CMK (cell line): ENCODE measurements around the gene NEURL1B.
A peak's percentile ranks its signal among the peaks of the same experiment; 100 is the strongest.

Experiments used
- DNase-seq: peaks from one replicate; pipeline ENCODE4 v3.0.0-alpha.2; 2010; ENCODE audit warnings: low read depth

Gene NEURL1B

GRCh38 chr5:172715931-172716682 is 75.0 kb downstream of the NEURL1B start:
- no peak for DNase-seq

- peak; percentile 45 for DNase-seq
Observed at GRCh38 chr5:172716796-172717313, 75.8 kb downstream of the NEURL1B start.

DNA sequence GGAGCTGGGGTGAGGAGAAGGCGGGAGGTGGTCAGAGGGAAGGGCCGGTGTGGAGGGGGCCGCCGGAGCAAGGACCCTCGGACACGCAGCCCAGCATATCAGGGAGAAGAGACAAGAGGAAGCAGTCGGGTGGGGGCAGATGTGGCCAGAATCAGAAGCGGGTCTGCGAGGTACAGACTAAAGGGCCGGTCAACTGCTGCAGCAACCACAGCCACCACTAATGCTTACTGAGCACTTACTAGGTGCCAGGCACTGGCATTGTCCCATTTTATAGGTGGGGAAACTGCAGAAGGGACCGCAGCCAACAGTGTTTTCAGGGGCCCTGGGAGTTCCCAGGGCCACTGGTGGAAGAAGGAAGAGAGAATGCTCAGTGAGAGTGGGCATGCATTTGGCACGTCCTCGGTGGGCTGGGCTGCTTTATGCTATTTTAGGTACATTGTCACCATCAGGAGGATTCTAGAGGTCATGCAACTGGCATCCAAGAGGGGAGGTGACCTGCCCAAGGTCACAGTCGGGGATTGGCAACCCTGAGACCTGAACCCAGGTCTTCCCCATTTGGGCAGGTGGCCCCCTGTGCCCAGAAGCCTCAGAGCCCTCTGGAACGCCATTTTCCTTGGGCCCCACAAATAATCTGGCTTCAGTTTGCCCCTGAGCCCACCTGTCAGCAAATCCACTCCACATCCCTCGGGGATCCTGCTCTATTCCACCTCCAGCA is 76.6 kb downstream of the NEURL1B start:
- DNase-seq = no peak

DNA sequence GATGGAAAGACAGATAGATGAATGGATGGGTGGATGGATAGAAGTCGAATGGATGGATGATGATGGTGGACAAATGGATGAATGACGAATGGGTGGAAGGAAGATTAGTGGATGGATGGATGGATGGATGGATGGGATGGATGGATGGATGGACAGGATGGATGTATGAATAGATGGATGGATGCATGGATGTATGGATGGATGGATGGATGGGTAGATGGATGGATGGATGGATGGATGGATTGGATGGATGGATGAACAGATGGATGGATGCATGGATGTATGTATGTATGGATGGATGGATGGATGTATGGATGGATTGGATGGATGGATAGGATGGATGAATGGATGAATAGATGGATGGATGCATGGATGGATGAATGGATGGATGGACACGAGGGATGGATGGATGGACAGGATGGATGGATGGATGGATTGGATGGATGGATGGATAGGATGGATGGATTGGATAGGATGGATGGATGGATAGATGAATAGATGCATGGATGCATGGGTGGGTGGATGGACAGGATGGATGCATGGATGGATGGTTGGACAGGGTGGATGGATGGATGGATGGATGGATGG is 77.6 kb downstream of the NEURL1B start:
- DNase-seq = no peak

GRCh38 chr5:172719211-172719610 is 78.1 kb downstream of the NEURL1B start:
- DNase-seq = no peak

- no peak for DNase-seq
Observed at GRCh38 chr5:172720655-172721054, 79.6 kb downstream of the NEURL1B start.

DNA sequence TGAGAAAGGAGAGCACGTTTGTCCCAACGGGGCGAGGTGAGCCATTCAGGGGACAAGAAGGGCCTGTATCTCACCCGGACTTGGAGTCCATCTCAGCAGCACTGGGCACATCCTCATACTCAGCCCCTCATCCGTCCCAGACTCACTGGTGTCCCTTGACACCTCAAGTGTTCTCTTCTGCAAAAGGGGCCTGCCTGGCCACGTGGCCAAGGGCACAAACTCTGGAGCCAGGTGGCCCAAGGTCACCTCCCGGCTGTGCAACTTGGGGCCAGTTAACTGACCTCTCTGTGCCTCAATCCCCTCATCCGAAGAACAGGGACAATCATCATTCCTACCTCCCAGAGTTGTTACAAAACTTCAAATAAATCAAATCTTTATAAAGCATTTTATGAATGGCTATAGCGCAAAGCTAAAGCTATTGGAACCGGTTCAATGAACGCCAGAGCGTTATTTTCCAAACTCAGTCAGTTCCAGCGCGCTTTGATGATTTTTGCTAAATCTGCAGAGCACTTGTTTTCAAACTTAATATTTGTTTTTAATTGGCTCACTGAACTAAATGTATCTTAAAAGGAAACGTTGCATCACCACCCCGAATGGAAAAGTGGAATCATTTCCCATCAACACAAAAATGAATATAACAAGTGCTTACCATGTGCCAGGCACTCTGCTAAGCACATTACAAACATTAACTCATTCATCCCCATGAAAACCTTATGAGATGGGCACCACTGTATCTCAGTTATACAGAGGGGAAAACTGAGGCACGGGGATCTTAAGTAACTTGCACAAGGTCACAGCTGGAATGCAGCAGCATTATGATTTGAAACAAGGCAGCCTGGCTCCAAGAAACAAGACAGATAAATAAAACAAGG is 80.6 kb downstream of the NEURL1B start:
- DNase-seq = no peak

- no peak for DNase-seq
Observed at GRCh38 chr5:172722327-172722815, 81.3 kb downstream of the NEURL1B start.

GRCh38 chr5:172723508-172723907 is 82.4 kb downstream of the NEURL1B start:
- no peak for DNase-seq

DNA sequence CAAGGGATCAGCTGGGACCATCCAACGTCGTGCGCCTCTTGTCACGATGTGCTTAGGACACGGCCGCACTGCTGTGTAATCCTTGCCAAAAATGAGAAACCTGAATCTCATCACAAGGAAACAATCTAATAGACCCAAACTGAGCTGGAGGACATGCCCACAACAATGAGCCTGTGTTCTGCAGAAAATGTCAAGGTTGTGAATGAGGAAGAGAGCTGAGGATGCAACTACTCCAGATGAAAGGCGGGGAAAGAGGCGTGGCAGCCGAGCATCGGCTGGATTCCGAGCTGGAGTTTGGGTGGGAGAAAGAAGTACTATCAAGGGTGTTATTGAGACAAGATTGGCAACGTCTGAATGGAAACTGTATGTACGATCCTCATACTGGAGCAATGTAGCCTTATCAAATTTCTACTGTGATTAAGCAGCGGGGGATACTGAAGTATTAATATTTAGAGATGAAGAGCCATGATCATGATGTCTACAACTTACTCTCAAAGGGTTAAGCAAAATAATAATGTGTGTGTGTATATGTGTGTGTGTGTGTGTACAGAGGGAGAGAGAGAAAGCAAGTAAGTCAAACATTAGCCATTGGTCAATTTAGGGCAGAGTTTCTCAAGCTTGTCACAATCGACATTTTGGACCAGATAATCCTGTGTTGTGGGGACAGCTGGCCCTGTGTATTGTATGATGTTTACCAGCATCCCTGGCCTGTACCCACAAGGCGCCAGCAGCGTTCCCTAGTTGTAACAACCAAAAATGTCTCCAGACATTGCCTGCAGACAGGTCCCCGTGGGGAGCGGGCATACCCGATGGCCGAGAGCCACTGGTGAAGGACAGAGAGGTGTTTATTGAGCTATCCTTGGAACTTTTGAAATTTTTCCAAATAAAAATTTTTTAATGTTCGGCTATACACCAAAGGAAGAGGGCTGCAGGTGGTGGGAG is 83.5 kb downstream of the NEURL1B start:
- DNase-seq = no peak

- DNase-seq = no peak
Observed at GRCh38 chr5:172725273-172725672, 84.2 kb downstream of the NEURL1B start.

GRCh38 chr5:172725785-172726184 is 84.7 kb downstream of the NEURL1B start:
- DNase-seq = no peak

GRCh38 chr5:172726966-172727365 is 85.9 kb downstream of the NEURL1B start:
- no peak for DNase-seq

DNA sequence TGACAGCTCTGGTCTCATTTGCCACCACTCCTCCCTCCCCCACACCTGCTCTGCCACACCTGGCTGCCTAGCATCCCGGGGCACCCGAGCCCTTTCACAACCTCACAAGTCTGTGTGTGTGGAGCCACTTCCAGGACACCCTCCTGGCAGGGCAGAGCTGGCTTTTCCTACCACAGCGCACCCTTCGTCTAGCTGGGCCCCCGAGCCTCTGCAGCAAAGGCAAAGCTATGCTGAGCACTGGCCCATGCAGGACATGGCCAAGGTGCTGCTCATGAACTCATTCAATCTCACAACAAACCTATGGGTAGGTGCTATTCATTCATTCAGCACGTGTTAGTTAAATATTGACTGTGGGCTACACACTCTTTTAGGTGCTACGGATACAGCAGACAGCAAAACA is 86.5 kb downstream of the NEURL1B start:
- no peak for DNase-seq

DNA sequence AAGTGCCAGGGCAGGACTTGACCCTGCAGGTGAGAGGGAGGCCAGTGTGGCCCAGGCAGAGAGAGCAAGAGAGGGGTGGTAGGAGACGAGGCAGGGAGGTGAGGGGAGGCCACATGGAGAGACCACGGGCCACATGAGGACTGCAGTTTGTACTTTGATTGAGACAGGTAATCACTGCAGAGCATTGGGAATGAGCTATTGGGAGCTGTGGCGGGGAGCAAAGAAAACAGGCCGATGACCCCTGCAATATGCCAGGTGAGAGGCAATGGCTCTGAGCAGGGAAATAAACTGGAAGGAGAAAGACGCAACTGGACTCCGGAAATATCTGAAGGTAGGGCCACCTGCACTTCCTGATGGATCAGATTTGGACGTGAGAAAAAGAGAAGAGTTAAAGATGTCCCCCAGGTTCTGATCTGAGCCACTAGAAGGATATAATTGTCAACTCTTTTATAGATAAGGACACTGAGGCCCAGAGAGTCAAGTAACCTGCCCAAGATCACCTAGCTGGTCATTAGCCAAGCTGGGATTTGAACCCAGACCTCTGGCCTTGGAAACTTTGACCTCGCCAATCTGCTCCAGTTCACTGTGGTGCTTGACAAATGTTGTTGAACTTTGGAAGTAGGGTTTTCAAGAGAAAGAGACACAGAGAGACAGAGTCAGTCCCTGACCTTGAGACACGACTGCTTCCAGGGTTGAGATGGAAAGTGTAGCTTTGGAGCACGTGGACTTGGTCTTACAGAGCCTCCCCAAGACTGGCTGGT is 87.6 kb downstream of the NEURL1B start:
- no peak for DNase-seq

GRCh38 chr5:172729588-172729987 is 88.5 kb downstream of the NEURL1B start:
- no peak for DNase-seq

DNA sequence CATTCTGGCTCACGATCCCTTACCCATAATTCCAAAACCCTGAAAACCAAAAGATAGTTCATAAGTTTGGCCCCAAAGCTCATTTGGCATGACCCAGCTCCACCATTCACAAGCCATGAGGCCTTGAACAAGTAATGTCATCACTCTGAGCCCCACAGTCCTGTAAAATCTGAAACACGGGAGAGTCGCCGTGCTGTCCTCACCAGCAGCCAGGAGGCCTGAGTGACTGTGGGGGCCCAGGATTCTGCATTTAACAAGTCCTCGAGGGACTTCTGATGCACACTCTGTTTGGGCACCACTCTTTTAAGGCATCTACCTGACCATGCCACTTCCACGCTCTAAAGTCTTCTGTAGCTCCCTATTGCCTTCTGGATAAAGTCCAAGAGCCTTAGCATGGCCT is 89.2 kb downstream of the NEURL1B start:
- DNase-seq = no peak

GRCh38 chr5:172730981-172731679 is 90.1 kb downstream of the NEURL1B start:
- no peak for DNase-seq

GRCh38 chr5:172731680-172732074 is 90.6 kb downstream of the NEURL1B start:
- DNase-seq = no peak
